Activated gamma-delta T cell treated with Interleukin-2 at 50 U/mL for 16 hours (primary cell): ENCODE data around the gene RNF126.

Experiments used
- DNase-seq: peaks from one replicate; pipeline ENCODE4 v3.0.0-alpha.2; 2020

Gene RNF126

DNA sequence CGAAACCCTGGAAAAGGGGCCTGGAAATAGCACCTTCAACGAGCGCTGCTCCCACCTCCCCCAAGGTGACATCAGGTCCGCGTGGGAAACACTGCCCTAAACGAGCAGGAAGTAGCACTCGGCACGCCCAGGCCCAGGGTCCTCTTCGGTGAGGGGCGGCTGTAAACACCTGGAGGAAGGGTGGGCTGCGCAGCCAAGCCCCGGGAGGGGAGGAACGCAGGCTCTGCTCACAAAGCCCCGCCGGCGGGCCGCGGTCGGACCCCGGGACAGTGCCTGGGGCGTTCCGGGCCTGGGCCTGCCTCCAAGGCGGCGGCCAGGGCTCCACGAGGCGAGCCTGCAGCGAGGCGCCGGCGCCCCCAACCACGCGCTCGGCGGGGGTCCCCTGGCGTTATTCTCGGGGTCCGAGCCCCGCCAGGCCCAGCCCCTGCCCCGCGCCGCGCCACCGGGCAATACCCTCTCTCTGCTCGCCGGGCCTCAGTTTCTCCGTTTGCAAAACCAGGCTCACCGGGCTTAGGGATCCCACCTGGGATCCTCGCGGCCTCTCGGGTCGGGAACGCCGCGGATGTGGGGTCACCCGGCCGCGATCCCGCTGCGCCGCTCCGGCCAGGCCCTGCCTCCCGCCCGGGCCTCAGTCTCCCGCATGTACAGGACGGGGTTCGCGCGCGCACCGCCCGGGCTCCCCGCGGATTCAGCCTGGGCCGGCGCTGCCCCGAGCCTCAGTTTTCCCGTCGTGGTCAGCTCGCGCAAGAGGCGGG lies 630 bp downstream of the RNF126 start:
- peak; percentile 77 for DNase-seq

DNA sequence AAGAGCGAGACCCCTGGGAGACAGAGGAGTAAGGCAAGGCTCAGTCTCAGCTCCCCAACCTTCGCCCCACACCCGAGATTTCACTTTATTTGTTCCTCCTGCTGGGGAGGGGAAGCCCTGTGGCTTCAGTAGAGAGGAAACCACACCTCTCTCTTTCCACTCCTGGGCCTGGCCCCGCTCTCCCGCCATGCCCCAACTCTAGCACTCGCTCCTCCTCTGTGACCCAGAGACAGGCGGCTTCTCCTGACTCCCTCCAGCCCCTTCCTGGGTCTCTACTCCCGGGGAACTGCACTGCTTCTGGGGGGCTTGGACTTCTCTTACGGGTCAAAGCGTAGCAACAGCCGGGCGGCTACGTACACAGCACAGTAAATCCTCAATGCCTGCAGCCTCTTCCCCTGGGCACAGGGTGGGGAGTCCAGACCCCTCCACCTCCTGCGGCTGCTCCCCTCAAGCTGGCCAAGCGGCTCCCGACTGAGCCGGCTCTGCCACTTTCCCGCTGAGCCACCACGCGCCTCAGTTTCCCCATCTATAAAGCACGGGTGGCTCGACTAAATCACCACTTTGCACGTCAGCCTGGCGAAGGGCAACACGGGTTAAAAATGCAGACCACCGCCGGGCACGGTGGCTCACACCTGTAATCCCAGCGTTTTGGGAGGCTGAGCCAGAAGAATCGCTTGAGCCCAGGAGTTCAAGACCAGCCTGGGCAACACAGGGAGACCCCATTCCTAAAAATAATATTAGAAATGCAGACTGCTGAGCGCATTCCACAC lies 1.4 kb downstream of the RNF126 start:
- DNase-seq: peak; percentile 67

DNA sequence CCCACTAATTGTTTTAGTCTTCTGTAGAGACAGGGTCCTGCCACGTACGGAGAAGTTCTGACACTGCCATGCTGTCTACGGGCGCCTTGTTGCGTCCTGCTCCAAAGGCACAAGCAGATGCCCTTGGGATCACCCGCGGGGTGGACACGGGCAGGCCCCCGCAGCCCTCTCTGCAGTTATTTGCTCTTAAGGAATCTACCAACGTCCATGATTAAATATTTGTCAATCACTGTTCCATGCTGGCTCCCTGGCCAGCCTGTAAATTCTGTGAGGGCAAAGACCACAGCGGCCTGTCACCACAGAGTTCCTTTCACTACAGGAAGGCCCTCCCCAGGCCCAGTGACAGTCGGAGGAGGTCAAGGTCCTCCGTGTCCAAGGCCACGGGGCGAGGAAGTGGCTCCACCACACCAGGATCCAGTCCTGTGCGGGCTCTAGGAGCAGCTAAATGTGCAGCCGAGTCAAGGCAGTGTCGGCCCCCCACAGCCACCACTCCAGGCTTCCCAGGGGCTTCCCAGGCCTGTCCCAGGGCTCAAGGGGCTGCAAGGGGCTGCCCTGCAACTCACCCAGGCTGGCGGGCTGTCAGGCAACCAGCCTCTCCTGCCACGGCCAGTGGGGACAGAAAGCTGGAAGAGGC lies 2.1 kb downstream of the RNF126 start:
- DNase-seq: no peak

DNA sequence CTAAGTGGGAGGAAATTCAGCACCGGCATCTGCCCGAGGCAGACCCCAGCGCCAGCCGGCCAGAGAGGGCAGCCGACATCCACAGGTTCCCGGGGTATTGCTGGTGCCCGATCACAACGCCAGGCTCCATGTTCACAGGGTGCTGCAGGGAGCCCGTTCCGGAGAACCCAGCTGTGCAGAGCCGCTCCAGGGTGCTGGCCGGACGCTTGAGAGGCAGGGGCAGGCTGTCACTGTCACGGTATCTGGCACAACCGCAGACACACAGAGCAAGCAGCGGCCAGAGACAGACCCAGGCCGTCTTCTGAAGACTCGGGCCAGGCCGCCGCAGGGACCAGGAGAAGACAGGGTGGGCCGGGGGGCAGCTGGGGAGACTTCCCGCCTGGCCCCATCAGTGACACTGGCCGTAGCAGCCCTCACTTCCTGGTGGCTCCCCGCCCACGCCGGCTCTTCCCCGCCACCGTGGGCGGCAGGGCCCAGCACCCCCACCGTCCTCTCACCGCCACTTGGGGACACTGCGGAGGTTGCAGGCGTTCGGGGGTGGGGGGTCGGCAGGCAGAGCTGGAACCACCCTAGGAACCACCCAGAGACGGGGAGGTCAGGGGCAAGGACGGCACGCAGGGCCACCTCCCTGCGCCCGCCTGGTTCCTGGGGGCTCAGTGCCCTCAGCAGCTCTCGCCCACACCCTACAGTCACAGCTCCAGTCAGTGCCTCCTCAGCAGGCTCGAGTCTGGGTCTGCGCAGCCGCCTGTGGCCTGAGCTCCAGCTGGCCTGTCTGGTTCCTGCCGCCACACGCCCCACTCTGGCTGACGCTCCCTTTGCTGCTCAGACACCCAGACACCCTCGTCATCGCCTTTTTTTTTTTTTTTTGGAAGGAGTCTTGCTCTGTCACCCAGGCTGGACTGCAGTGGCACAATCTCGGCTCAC lies 3.8 kb downstream of the RNF126 start:
- DNase-seq: peak; percentile 51

DNA sequence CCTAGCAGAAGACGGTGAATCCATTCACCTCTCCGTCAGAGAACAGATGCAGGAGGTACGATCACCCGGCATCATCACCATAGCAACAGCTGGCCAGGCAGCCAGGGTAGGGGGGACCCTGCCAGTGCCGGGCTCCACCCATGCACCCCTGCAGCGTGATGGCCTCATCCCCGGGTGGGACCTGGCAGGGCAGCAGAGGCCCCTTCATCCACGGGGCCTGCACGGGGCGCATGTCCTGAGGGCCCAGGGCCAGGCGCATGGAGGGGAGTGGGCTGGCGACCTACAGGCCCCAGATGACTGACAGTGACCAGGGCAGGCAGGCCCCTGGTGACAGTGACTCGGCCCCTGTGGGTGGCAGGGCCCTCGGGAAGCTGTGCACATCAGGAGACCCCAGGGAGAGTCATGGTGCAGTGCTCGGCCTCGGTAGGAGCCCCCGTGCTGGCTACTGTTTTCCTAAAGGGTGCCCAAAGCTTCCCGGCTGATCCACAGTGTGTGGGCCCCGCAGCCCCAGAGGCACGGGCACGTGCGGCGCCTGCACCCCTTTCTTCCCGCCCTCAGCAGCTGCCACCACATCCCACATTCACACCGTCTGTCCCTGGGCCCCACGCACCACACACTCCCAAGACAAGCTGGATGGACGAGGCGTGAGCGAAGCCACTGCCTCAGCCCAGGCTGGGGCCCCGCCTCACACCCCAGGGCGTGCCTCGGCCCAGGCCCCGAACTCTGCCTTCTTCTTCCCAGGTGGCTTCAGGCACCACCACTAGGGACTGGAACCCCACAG lies 4.8 kb downstream of the RNF126 start:
- DNase-seq: no peak

DNA sequence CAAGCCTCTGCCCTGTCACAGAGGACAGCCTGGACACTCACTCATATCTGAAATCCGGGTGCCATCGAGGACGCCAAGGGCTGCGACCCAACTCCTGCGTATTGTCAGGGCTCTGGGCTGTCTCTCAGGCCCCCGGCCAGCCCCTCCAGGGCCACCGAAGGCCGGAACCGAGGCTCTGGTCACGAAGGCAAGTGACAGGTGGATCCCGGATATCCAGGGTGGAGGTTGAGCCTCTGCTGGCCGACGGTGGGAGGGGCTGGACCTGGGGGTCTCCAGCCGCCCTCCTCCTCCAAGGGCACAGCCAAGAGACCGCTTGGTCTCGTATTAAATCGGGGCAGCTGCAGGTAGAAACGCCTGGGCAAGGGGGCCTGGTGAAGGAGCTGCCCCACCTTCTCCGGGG lies 5.4 kb downstream of the RNF126 start:
- DNase-seq: no peak

DNA sequence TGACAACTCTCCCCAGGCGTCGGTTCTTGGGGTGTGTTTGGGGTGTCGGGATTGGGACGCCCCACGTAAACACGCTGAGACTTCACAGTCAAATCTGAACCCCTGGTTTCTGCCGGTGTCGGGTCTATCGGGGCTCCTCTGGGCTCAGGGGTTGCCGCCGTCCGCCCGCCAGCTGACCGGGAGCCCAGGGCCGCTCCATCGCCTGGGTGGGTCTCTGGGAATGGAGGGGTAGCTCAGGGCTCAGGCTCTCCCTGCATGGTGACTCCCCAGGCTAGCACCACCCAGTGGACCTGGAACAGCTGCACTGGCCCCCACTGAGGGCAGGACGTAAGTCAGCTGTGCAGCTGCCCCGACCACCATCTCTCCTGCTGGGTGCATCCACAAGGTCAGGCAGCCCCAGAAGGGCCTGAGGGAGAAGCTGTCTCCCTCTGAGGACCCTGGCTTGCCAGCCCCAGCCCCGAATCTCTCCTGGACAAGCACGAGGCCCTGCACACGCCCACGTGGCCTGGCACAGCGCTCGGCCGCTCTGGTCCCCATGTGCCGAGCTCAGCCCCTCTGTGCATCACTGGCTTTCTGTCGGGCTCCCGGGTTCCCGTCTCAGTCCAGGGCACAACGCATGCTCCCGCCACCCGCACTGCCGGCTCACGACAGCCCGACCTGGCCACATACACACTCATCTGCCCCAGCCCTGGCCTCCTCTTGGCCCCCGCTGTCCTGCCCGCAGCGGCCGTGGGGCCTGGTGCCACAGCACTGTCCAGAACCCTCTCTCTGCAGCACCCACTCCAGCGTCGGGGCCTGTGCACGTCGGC lies 6.1 kb downstream of the RNF126 start:
- no peak for DNase-seq

DNA sequence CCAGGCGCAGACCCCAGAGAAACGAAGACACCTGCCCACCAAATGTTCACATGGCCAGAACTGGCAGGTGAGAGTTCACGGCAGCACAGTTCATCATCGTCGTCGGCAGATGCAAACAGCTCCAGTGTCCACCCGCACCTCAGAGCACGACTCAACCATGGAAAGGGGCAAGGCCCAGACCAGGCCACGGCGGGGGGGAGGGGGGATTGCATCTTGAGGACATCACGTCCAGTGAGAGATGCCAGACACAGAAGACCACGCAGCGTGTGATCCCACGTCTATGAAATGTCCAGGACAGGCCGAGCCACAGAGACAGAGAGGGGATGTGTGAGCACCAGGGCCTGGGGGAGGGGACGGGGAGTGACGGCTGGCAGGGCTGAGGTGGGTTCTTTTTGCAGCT lies 7.3 kb downstream of the RNF126 start:
- DNase-seq: no peak

DNA sequence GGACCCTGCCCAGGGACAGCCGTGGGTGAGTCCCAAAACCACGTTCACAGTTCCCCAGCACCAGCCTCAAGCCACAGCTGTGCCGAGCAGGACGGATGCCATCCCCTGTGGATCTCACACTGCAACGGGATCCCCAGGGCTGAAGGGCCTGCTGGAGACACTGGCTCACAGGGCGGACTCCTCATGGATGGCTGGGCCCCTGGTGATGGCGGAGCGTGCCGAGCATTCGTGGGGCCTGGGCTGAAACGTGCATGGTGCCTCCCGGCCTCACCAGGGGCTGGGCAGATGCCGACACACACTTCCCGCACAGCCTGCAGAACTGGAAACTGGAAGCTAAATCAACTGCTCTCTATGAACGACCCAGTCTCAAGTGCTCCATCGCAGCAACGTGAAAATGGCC lies 9.6 kb downstream of the RNF126 start:
- no peak for DNase-seq

DNA sequence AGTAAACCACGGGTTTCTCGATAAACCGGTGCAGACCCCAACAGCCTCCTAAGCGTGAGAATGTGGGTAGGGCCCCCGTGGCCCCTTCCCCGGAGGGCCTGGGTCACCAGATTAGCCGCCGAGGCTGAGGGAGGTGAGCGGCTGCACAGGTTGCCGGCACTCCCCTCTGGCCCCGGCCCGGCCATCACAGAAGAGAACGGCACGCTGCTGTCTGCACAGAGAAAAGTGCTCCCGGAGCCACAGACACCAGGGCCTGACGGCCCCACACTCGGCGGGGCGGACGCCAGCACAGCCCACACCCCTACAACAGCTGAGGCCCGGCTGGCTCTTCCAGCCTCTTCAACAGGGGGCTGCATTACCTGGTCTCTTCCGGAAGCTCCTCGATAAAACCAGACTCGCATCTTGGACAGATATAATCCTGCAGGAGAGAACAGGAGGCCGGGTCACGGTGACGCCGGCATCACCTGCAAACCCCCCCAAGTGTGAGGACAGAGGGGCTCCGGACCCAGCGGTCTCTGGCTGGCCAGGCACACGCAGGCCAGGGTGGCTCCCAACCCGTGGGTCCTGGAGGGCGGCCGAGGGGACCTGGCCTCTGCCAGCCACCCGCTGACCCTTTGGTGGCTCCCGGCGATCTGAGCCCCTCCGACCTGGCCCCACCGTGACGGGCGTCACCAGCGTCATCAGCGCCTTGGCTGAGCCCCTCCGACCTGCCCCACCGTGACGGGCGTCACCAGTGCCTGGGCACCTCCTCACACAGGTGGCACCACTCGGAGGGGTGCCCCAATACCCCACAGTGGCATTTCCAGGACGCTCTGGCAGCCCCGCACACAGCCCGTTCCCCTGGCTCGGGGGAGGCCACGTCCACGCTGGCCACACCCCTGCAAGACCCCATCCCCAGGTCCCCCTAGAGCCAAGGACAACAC lies 10.3 kb downstream of the RNF126 start:
- DNase-seq: no peak

DNA sequence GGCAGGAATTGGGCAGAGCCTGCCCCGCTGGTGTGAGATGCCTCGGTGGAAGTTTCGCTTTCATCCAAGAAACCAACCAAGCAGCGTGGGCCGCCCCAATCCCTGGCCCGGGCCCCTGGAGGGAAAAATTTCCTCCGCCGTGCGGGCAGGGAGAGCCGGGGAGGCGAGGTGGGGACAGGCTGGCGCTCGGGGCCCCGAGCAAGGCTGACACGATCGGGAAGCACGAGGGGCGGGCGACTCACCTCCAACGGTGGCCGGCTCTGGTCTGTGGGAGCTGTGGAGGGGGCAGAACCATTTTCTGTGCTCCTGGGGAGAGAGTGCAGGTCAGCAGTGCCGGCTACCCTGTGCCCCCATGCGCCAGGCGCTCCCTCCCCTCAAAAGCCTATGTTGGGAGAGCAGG lies 11.0 kb downstream of the RNF126 start:
- DNase-seq: no peak

DNA sequence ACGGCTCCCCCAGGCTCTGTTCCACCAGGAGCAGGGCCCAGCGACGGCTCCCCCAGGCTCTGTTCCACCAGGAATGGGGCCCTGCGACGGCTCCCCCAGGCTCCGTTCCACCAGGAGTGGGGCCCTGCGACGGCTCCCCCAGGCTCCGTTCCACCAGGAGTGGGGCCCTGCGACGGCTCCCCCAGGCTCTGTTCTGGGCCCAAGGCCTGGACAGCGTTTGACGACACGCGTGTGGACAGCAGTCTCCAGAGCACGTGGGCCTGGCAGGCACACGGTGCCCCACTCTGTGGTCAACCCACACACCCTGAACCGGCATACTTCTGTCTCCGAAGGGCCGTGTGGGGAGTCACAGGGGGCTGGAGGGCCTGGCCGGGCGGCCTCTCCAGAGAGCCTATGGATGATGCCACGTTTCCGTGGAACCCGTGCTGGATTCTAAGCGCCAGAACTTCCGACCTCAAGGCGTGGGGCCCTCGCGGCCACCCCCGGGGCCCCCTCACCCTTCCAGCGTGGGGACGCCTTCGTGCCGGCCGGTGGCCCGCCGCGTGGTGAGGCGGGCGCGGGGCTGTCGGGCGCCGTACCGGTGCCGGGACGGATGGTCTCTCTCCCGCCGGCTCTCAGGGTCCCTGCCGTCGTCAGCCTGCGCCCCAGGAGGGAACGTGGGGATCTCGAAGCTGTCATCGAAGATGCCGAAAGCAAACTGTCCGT lies 11.7 kb downstream of the RNF126 start:
- no peak for DNase-seq

DNA sequence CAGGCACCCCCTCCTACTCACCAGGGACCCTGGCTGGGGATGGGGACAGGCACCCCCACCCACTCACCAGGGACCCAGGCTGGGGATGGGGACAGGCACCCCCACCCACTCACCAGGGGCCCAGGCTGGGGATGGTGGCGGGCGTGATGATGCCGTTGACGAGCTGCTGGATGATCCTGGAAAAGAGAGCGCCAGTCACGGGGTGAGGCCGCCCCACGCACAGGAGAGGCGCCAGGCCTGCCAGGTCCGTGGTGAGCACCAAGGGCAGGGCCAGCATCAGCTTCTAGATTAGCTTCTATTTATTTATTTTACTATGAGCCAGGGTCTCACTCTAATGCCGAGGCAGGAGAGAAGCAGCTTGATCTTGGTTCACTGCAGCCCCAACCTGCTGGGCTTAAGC lies 12.9 kb downstream of the RNF126 start:
- no peak for DNase-seq

DNA sequence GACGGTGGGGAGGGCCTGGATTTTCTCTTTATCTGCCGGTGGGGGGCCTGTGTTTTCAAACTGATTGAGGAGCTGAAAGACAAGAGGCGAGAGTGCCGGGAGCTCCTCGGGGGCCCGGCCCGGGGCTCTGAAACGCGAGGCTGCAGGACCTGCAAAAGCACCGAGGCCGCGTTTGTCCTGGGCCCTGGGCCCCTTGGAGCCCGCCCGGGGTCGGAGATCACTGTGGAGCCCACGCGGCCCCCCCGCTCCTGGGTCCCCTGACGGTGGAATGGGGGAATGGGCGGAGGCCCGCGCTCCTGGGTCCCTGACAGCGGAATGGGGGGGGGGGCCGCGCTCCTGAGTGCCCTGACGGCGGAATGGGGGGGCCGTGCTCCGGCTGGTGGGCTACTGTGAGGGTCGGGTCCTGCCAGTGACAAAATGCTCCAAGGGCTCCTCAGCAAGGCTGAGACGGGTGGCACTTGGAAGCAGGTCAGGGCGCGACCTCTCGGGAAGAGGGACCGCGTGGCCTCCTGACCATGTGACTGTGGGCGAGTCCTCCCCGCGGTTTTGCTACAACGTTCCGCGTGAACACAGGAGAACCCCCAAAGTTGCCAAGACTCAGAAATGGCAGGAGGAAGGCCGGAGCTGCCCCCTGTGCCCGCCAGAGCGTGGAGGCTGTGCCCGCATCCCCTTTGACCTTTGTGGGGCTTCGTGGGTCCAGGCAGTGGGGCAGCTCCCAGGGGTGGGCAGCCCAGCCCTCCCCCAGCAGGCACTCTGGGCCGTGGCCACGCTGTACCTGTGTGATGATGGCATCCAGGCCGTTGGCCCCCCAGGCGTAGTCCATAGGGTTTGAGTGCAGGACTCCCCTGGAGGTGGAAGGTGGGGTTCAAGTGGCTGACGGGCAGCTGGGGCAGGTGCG lies 13.9 kb downstream of the RNF126 start:
- DNase-seq: no peak

DNA sequence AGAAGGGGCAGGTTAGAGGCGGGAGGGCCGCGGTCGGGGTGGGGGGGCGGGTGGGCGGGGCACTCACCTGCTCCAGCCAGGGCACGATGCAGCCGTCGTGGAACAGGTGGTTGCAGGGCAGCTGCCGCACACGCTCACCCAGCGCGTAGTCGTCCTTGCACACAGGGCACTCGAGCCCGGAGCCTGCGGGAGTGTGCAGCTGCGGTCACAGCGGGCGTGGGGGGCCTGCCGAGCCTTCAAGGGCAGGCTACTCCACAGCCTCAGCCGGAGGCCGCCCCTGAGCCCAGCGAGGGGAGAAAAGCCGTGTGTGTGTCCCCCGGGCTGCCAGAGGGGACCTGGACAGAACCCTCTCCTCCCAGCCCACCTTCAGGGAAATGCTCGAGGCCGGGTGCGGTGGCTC lies 14.7 kb downstream of the RNF126 start:
- DNase-seq: no peak

DNA sequence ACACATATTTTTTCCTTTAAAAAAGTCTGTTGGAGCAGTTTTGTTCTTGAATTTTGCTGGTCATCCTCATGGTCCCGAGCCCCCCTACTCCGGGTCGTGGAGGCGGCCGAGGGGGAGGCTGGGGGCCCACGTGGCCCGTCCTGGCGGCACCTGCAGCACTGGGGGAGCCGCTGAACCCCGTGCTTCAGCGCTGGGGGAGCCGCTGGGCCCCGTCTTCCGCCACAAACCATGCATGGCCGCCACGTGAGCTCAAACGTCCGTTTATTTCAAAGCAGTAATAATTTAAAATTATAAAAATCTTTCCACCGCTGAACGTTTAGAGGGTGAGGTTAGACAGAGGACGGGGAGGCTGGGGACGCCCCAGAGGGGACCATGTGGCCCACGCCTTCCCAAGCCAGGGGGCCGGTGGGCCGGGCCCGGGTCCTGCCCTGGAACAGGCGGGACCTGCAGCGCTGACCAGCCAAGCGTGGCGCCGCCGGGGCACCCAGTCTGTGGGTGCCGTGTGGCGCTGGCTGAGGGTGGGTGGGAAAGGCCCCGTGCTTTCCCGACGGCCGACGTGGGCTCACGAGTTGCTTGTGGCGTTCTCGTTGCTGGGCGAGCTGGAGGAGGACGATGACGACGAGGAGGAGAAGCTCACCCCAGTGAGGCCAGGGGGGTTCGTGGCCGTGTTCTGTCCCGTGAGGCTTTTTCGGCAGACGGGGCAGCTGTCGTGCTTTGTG lies 15.3 kb downstream of the RNF126 start:
- DNase-seq: no peak

DNA sequence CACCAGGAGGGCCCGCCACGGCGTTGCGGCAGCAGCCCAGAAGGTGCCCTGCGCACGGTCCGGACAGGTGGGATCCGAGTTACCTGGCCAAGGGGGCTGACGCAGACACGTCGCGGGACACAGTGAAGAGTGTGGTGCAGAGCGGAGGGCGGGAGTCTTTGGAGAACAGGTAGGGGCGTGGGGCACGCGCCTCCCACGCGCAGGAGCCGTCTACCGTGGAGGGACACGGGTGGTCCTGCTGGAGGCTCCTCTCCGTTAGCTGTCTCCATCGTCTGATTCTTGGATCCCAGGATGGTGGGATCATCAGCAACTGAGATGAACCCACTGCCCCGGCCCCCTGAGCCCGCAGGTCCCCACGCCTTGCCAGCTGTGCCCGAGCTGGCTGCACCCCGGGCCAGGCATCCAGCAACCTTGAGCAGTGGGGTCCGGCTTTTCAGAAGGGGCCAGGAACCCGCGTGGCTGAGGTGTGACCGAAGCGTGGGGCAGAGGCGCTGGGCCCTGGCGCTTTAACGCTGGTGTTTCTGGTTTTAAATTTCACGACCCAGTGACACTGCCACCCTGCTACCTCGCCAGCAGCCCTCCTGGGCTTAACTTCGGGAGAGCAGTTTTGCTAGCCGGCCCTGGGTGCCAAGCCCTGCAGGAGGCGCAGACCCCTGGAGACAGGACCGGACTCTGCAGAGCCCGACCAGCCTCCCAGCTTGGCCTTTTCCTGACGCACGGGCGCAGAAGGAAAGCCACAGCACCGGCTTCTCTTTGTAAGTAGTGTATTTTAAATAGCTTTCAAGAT lies 16.0 kb downstream of the RNF126 start:
- no peak for DNase-seq
